ENCODE data around the gene HIP1.

HIP1 gene

GRCh38 chr7:75756206-75756990 lies 17.7 kb upstream of the HIP1 start:
- Histone ChIP-seq H3K27ac (no peak overlapping the region), H3K36me3 (ENCODE audit: insufficient read depth) (no peaks in the 10 kb centered on the region), H2AFZ (ENCODE audit: low read depth) (no peak overlapping the region), H3K4me2 (no peak overlapping the region), H3K4me3 (IDR thresholded peaks at IDR 0.05; ENCODE audit: insufficient read depth, low read depth, low read length) (no peak overlapping the region), H3K27me3 (ENCODE audit: insufficient read depth, low read depth) (no peaks in the 10 kb centered on the region), H4K20me1 (ENCODE audit: insufficient read depth) (no peaks in the 10 kb centered on the region), H3K79me2 (ENCODE audit: insufficient read depth, low read depth) (no peaks in the 10 kb centered on the region), H3K9ac (no peak overlapping the region), H3K4me1 (ENCODE audit: low read depth, poor library complexity, severe bottlenecking) (no peaks in the 10 kb centered on the region)
- no peak for TF ChIP-seq CTCF (conservative IDR thresholded peaks at IDR 0.05; ENCODE audit: low read depth, low read length)

- H4K20me1 ChIP-seq (ENCODE audit: insufficient read depth): no peaks in the 10 kb centered on the region
- no peaks in the 10 kb centered on the region for H3K79me2 ChIP-seq (ENCODE audit: insufficient read depth, low read depth)
- H3K27ac ChIP-seq: no peak overlapping the region
- H3K9ac ChIP-seq: no peak overlapping the region
- no peak overlapping the region for H2AFZ ChIP-seq (ENCODE audit: low read depth)
- TF ChIP-seq CTCF (conservative IDR thresholded peaks at IDR 0.05; ENCODE audit: low read depth, low read length): no peak
- peaks cover 3% of the 10 kb centered on the region for H3K4me1 ChIP-seq (ENCODE audit: low read depth, poor library complexity, severe bottlenecking)
- no peak overlapping the region for H3K4me3 ChIP-seq (IDR thresholded peaks at IDR 0.05; ENCODE audit: insufficient read depth, low read depth, low read length)
- no peaks in the 10 kb centered on the region for H3K27me3 ChIP-seq (ENCODE audit: insufficient read depth, low read depth)
- H3K36me3 ChIP-seq (ENCODE audit: insufficient read depth): no peaks in the 10 kb centered on the region
- no peak overlapping the region for H3K4me2 ChIP-seq
Observed at GRCh38 chr7:75743455-75743859, 4.7 kb upstream of the HIP1 start.

DNA sequence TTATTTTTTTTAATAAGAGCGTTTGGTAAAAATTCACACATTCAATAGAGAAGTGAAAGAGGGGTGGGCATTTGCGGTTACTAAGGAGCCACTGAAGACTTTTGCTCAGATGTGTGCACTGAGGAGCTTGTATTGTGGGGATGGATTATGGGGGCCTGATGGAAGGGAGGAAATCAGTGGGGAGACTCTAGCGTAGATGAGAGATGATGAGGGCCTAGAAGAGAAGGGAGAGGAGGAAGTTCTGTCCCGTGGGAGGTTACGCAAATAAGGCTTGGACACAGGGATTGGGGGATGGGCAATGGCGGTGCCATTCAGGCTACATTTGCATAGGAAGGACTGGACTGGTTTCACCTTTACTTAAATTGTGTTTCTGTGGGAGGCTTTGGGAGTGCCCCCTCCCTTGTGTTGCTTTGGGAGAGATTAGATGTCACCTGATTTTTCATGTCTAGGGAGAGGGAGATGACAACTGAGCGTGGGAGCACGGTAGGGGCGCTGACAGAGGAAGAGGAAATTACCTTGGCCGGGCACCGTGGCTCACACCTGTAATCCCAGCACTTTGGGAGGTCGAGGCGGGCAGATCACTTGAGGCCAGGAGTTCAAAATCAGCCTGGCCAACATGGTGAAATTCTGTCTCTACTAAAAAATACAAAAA lies 2.2 kb upstream of the HIP1 start:
- Histone ChIP-seq H3K4me2 (no peak overlapping the region), H3K79me2 (ENCODE audit: insufficient read depth, low read depth) (no peaks in the 10 kb centered on the region), H3K9ac (no peak overlapping the region), H3K4me1 (ENCODE audit: low read depth, poor library complexity, severe bottlenecking) (peaks cover 10% of the 10 kb centered on the region), H3K27me3 (ENCODE audit: insufficient read depth, low read depth) (no peaks in the 10 kb centered on the region; the same call in 1 of the 2 replicates), H2AFZ (ENCODE audit: low read depth) (no peak overlapping the region), H3K27ac (no peak overlapping the region), H4K20me1 (ENCODE audit: insufficient read depth) (no peaks in the 10 kb centered on the region), H3K36me3 (ENCODE audit: insufficient read depth) (no peaks in the 10 kb centered on the region), H3K4me3 (IDR thresholded peaks at IDR 0.05; ENCODE audit: insufficient read depth, low read depth, low read length) (no peak overlapping the region)
- no peak for TF ChIP-seq CTCF (conservative IDR thresholded peaks at IDR 0.05; ENCODE audit: low read depth, low read length)

DNA sequence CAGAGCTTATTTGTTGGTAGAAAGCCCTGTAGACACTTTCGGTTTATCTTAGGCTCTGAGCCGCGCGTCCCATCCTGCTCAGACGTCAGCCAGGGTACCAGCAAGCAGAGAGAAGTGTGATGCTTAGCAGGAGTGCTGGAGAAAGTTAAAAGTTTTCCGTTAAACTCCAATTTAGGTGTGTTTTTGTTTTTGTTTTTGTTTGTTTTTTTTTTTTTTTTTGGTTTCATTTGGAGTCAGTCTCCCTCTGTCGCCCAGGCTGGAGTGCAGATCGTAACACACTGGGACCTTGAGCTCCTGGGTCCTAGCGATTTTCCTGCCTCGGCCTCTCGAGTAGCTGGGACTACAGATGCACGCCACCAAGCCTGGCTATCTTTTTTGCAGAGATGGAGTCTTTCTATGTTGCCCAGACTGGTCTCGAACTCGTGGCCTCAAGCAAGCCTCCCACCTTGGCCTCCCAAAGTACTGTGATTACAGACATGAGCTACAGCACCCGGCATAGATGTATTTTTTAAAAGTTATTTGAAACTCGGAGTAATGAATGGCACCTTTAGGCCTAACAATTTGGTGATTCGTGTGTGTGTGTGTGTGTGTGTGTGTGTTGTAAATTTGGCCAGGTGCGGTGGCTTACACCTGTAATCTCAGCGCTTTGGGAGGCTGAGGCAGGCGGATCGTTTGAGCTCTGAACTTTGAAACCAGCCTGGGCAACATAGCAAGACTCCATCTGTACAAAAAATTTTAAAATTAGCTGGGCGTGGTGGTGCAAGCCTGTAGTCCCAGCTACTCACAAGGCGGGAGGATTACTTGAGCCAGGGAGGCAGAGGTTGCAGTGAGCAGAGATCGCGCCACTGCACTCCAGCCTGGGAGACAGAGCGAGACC lies 1.3 kb upstream of the HIP1 start:
- peak overlapping the region; percentile 32 for H3K4me2 ChIP-seq
- H3K27ac ChIP-seq: peak overlapping the region; percentile 57
- H2AFZ ChIP-seq (ENCODE audit: low read depth): peak overlapping the region; percentile 95
- no peak overlapping the region for H3K4me3 ChIP-seq (IDR thresholded peaks at IDR 0.05; ENCODE audit: insufficient read depth, low read depth, low read length)
- no peak for TF ChIP-seq CTCF (conservative IDR thresholded peaks at IDR 0.05; ENCODE audit: low read depth, low read length)
- H3K36me3 ChIP-seq (ENCODE audit: insufficient read depth): no peaks in the 10 kb centered on the region
- H3K27me3 ChIP-seq (ENCODE audit: insufficient read depth, low read depth): no peaks in the 10 kb centered on the region; the same call in 1 of the 2 replicates
- H4K20me1 ChIP-seq (ENCODE audit: insufficient read depth): no peaks in the 10 kb centered on the region
- peaks cover 10% of the 10 kb centered on the region for H3K4me1 ChIP-seq (ENCODE audit: low read depth, poor library complexity, severe bottlenecking)
- H3K79me2 ChIP-seq (ENCODE audit: insufficient read depth, low read depth): no peaks in the 10 kb centered on the region
- H3K9ac ChIP-seq: peak overlapping the region; percentile 64; the same call in 1 of the 2 replicates

All from KMS-11 (cell line).